Endothelial cell of umbilical vein (primary cell): ENCODE data around the gene RIC8A. TPM values are rescaled to one million over a fixed set of nuclear protein-coding genes. Genes with fewer than 3 reads are reported as not detected.

Source experiments
- BruUV-seq: library from RNA; stranded (reverse); fragments of 400-500 nt; replicated peaks from 2 replicates; lab custom pipeline; 2021; lab: Mats Ljungman, UMichigan
- CTCF ChIA-PET: fragments of 300-600, 350-600 bp; sonication (Branson Sonifier 250); formaldehyde crosslinking; loops from one replicate; lab custom pipeline; 2021; ENCODE audit warnings: antibody characterized with exemption, inconsistent platforms; lab: Charles Lee
- POLR2A ChIA-PET: fragments of 300-600, 350-600 bp; sonication (Branson Sonifier 250); formaldehyde crosslinking; loops from one replicate; lab custom pipeline; 2021; ENCODE audit warnings: antibody characterized with exemption, inconsistent platforms; lab: Charles Lee
- DNase-seq: peaks from one replicate; pipeline ENCODE4 v3.0.0-alpha.2; 2011; ENCODE audit warnings: low read depth, low spot score
- FAIRE-seq: peaks from 2 replicates; lab custom pipeline; 2011; peaks lifted over from hg19 to GRCh38; lab: Jason Lieb, UNC
- H2AFZ ChIP-seq: 2 replicates; pipeline ENCODE4 v1.6.0; 2012; ENCODE audit warnings: low read depth, low read length, control low read depth, inconsistent platforms
- H3K27ac ChIP-seq: 2 replicates; pipeline ENCODE4 v1.5.1; 2011; ENCODE audit warnings: low read depth, mild to moderate bottlenecking, control low read depth, low read length, moderate library complexity; ENCODE audit not compliant: insufficient read depth
- H3K27me3 ChIP-seq, 2 experiments: 2 replicates each; pipeline versions ENCODE4 v1.6.0 to v1.6.1; 2011; ENCODE audit warnings: low read length in 2 of 2, mixed read lengths in 1 of 2; ENCODE audit not compliant: control insufficient read depth in 2 of 2, insufficient read depth in 2 of 2
- H3K36me3 ChIP-seq, 2 experiments: 2 replicates in 1 of 2; 3 replicates in 1 of 2; pipeline ENCODE4 v1.5.1; 2011; ENCODE audit warnings: low read length in 2 of 2, mild to moderate bottlenecking in 1 of 2, moderate library complexity in 1 of 2; ENCODE audit not compliant: control insufficient read depth in 2 of 2, insufficient read depth in 2 of 2; ENCODE audit errors: extremely low read depth in 1 of 2
- H3K4me1 ChIP-seq: 3 replicates; pipeline ENCODE4 v1.5.1; 2011; ENCODE audit warnings: mild to moderate bottlenecking, low read length; ENCODE audit not compliant: control insufficient read depth, insufficient read depth; ENCODE audit errors: extremely low read depth
- H3K4me2 ChIP-seq: 2 replicates; pipeline ENCODE4 v1.6.1; 2011; ENCODE audit warnings: low read length, control low read depth, mixed read lengths; ENCODE audit not compliant: insufficient read depth
- H3K4me3 ChIP-seq, 3 experiments: fragments of 200-600 bp in 1 of 3; sonication (generic), shearing (Covaris generic) in 1 of 3; replicated peaks in 1 of 3; 2 replicates each; pipeline ENCODE4 v1.5.1; 2011 to 2016; ENCODE audit warnings: control low read depth in 3 of 3, low read length in 3 of 3, mild to moderate bottlenecking in 2 of 3, inconsistent platforms in 1 of 3, low read depth in 1 of 3, moderate library complexity in 1 of 3; ENCODE audit not compliant: insufficient read depth in 1 of 3
- H3K79me2 ChIP-seq: 2 replicates; pipeline ENCODE4 v1.6.0; 2012; ENCODE audit warnings: low read length, inconsistent platforms; ENCODE audit not compliant: control insufficient read depth, insufficient read depth
- H3K9ac ChIP-seq: replicated peaks from 2 replicates; pipeline ENCODE3; 2011; ENCODE audit warnings: low read length, control low read depth; ENCODE audit not compliant: insufficient read depth; ENCODE audit errors: extremely low read depth
- H3K9me1 ChIP-seq: replicated peaks from 3 replicates; pipeline ENCODE4 v1.6.0; 2011; ENCODE audit warnings: mild to moderate bottlenecking, low read length; ENCODE audit not compliant: control insufficient read depth, insufficient read depth; ENCODE audit errors: extremely low read depth
- H3K9me3 ChIP-seq: replicated peaks from 2 replicates; pipeline ENCODE4 v1.5.1; 2012; ENCODE audit warnings: low read length, inconsistent platforms; ENCODE audit not compliant: control insufficient read depth, insufficient read depth
- H4K20me1 ChIP-seq: replicated peaks from 2 replicates; pipeline ENCODE3; 2011; ENCODE audit warnings: mild to moderate bottlenecking, low read length; ENCODE audit not compliant: control insufficient read depth, insufficient read depth; ENCODE audit errors: extremely low read depth
- CTCF ChIP-seq, 2 donors: IDR thresholded peaks; 1 replicate in 1 of 2; 2 replicates in 1 of 2; pipeline ENCODE4 v1.5.1; 2011; ENCODE audit warnings: low read length in 2 of 2, mild to moderate bottlenecking in 2 of 2, moderate library complexity in 2 of 2, control low read depth in 1 of 2, inconsistent platforms in 1 of 2, low read depth in 1 of 2; ENCODE audit not compliant: insufficient read depth in 1 of 2; ENCODE audit errors: extremely low read depth in 1 of 2
- EZH2 ChIP-seq: IDR thresholded peaks from 2 replicates; pipeline ENCODE4 v1.6.1; 2012; ENCODE audit warnings: borderline replicate concordance, low read depth, mild to moderate bottlenecking, moderate library complexity, low read length, inconsistent platforms; ENCODE audit not compliant: severe bottlenecking
- FOS ChIP-seq: IDR thresholded peaks from 2 replicates; pipeline ENCODE4 v1.6.1; 2011; ENCODE audit warnings: mild to moderate bottlenecking, low read length, moderate library complexity, borderline replicate concordance; ENCODE audit not compliant: insufficient read depth
- GATA2 ChIP-seq: IDR thresholded peaks from 2 replicates; pipeline ENCODE4 v1.7.0; 2011; ENCODE audit warnings: low read depth, mild to moderate bottlenecking, moderate library complexity, mixed read lengths, low read length; ENCODE audit not compliant: insufficient read length, insufficient read depth
- JUN ChIP-seq: IDR thresholded peaks from 2 replicates; pipeline ENCODE4 v1.6.1; 2011; ENCODE audit warnings: borderline replicate concordance, low read depth; ENCODE audit not compliant: insufficient read length, insufficient read depth
- MAX ChIP-seq: IDR thresholded peaks from 2 replicates; pipeline ENCODE4 v1.6.1; 2011; ENCODE audit not compliant: insufficient read depth, insufficient read length
- POLR2A ChIP-seq: IDR thresholded peaks from 2 replicates; pipeline ENCODE4 v1.6.1; 2012; ENCODE audit warnings: low read depth, mild to moderate bottlenecking, control low read depth, low read length
- dilution Hi-C: fragments of 300-500 bp; cut with MboI; formaldehyde crosslinking; loops from one replicate; pipeline ENCODE4 v1.15.0; 2019; ENCODE audit warnings: low sequenced_read_pairs; ENCODE audit not compliant: extremely low pct_ligation_motif_present
- intact Hi-C: fragments of 100-400 bp; cut with micrococcal nuclease; formaldehyde crosslinking; loops from one replicate; pipeline ENCODE4 v1.10.0; 2022
- polyA plus RNA-seq, 4 experiments: library from polyadenylated mRNA; depleted of rRNA in 3 of 4; stranded (reverse) in 3 of 4; unstranded in 1 of 4; fragments of >200 nt; gene quantifications; 2 replicates each; pipeline versions ENCODE4 v1.2.1 to v1.2.3, GENCODE V29; 2011 to 2012; ENCODE audit warnings: missing spikeins in 1 of 4
- total RNA-seq: library from RNA; stranded (reverse); gene quantifications from 2 replicates; pipeline ENCODE4 v1.2.3, GENCODE V29; 2021

The RIC8A gene
- total and polyA plus RNA-seq, 2 donors (not counting 3 experiments of a cell fraction or from before 2014, with no cell fraction given) = 112 to 143 TPM

GRCh38 chr11:257766-258493 lies 50.4 kb downstream of the RIC8A start:
- BruUV-seq = no TSS peak
- POLR2A ChIA-PET = no interaction called here
- Histone ChIP-seq H3K9ac (no peak overlapping the region), H3K27me3 (no peaks in the 10 kb centered on the region), H4K20me1 (no peaks in the 10 kb centered on the region), H2AFZ (no peak overlapping the region), H3K4me2 (no peak overlapping the region), H3K27ac (no peak overlapping the region), H3K9me3 (no peaks in the 10 kb centered on the region), H3K4me3 (no peak overlapping the region), H3K79me2 (no peaks in the 10 kb centered on the region), H3K36me3 (peaks cover 4 to 8% of the 10 kb centered on the region in 2 experiments), H3K9me1 (no peaks in the 10 kb centered on the region), H3K4me1 (no peaks in the 10 kb centered on the region)
- TF ChIP-seq POLR2A (no peak), FOS (no peak), EZH2 (no peak)
- CTCF ChIA-PET = interaction anchor here (0.9 to 1.5 kb wide), 2 partner anchors 24 to 104 kb away, joined by 3 to 4 read pairs; no protein-coding TSS in a partner anchor
- DNase-seq (no peak), FAIRE-seq (no peak)
- dilution Hi-C loops (no loop called here), intact Hi-C loops (no loop called here)

- Histone ChIP-seq H3K79me2 (no peaks in the 10 kb centered on the region), H3K9me1 (no peaks in the 10 kb centered on the region), H3K4me3 (no peak overlapping the region), H3K27ac (no peak overlapping the region), H3K9ac (no peak overlapping the region), H4K20me1 (no peaks in the 10 kb centered on the region), H3K4me2 (no peak overlapping the region), H3K9me3 (no peaks in the 10 kb centered on the region), H3K36me3 (no peaks in the 10 kb centered on the region), H2AFZ (no peak overlapping the region), H3K4me1 (no peaks in the 10 kb centered on the region), H3K27me3 (no peaks in the 10 kb centered on the region)
- dilution Hi-C loops (no loop called here), intact Hi-C loops (no loop called here)
- no TSS peak for BruUV-seq
- no peak for FAIRE-seq
- TF ChIP-seq JUN (no peak), POLR2A (no peak), EZH2 (no peak), MAX (no peak), GATA2 (no peak), FOS (no peak), CTCF (IDR thresholded peaks at IDR 0.05; ENCODE audit: extremely low read depth in 1 of 2, insufficient read depth in 1 of 2, low read depth in 1 of 2, low read length in 2 of 2) (no peak)
- CTCF ChIA-PET = no interaction called here
- DNase-seq = no peak
- POLR2A ChIA-PET = no interaction called here
These were observed 51.9 kb downstream of the RIC8A start for GRCh38 chr11:259413-259812.
